Activated CD4-positive, alpha-beta T cell treated with anti-CD3 and anti-CD28 coated beads for 4 hours (primary cell): ENCODE measurements around the gene PCDH9.

Experiments
- DNase-seq, 2 donors: peaks; one replicate each; pipeline ENCODE4 v3.0.0-alpha.2; 2020

PCDH9 gene

GRCh38 chr13:67155898-67156722, 74.0 kb downstream of the PCDH9 start:
- DNase-seq = no peak

GRCh38 chr13:67152085-67152484, 78.1 kb downstream of the PCDH9 start:
- no peak for DNase-seq

- no peak for DNase-seq
Measured at GRCh38 chr13:67151652-67152051, 78.5 kb downstream of the PCDH9 start.

GRCh38 chr13:67150608-67151007, 79.5 kb downstream of the PCDH9 start:
- DNase-seq = no peak

GRCh38 chr13:67148161-67148571, 82.0 kb downstream of the PCDH9 start:
- no peak for DNase-seq

GRCh38 chr13:67147342-67148133, 82.6 kb downstream of the PCDH9 start:
- no peak for DNase-seq

- DNase-seq = no peak
Measured at GRCh38 chr13:67146523-67147130, 83.5 kb downstream of the PCDH9 start.

GRCh38 chr13:67145950-67146349, 84.2 kb downstream of the PCDH9 start:
- DNase-seq = no peak

- no peak for DNase-seq
Measured at GRCh38 chr13:67143544-67144115, 86.5 kb downstream of the PCDH9 start.

GRCh38 chr13:67140006-67140405, 90.1 kb downstream of the PCDH9 start:
- DNase-seq = no peak

GRCh38 chr13:67139551-67139950, 90.6 kb downstream of the PCDH9 start:
- no peak for DNase-seq

GRCh38 chr13:67138970-67139369, 91.2 kb downstream of the PCDH9 start:
- no peak for DNase-seq

GRCh38 chr13:67137044-67137735, 92.9 kb downstream of the PCDH9 start:
- no peak for DNase-seq

- DNase-seq = no peak
Measured at GRCh38 chr13:67136157-67136556, 94.0 kb downstream of the PCDH9 start.

GRCh38 chr13:67135356-67135755, 94.8 kb downstream of the PCDH9 start:
- DNase-seq = no peak

GRCh38 chr13:67134417-67135129, 95.6 kb downstream of the PCDH9 start:
- no peak for DNase-seq

- no peak for DNase-seq
Measured at GRCh38 chr13:67133476-67133875, 96.7 kb downstream of the PCDH9 start.

GRCh38 chr13:67131393-67131792, 98.7 kb downstream of the PCDH9 start:
- DNase-seq = no peak

GRCh38 chr13:67130444-67130843, 99.7 kb downstream of the PCDH9 start:
- DNase-seq = no peak

- no peak for DNase-seq
Measured at GRCh38 chr13:67128136-67128535, 102.0 kb downstream of the PCDH9 start.

GRCh38 chr13:67125681-67126080, 104.5 kb downstream of the PCDH9 start:
- DNase-seq = no peak

- DNase-seq = no peak
Measured at GRCh38 chr13:67123165-67123564, 107.0 kb downstream of the PCDH9 start.
